Measurements from ENCODE around the gene FBXO31.

Gene FBXO31

DNA sequence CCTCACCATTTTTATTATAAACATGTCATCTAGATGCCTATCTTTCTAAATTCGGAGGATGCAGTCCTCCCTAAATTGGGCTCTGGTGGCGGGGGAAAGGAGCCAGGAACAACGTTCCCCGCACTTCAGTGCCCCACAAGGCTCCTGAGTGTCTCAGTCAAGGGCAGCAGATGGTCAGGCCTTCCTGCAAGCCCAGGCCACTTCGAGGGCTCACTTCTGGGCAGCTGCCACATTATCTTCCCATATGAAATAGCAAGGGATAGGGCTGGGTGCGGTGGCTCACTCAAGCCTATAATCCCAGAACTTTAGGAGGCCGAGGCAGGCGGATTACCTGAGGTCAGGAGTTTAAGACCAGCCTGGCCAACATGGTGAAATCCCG, 32.3 kb downstream of the FBXO31 start:
- TF ChIP-seq, protein P1, sequence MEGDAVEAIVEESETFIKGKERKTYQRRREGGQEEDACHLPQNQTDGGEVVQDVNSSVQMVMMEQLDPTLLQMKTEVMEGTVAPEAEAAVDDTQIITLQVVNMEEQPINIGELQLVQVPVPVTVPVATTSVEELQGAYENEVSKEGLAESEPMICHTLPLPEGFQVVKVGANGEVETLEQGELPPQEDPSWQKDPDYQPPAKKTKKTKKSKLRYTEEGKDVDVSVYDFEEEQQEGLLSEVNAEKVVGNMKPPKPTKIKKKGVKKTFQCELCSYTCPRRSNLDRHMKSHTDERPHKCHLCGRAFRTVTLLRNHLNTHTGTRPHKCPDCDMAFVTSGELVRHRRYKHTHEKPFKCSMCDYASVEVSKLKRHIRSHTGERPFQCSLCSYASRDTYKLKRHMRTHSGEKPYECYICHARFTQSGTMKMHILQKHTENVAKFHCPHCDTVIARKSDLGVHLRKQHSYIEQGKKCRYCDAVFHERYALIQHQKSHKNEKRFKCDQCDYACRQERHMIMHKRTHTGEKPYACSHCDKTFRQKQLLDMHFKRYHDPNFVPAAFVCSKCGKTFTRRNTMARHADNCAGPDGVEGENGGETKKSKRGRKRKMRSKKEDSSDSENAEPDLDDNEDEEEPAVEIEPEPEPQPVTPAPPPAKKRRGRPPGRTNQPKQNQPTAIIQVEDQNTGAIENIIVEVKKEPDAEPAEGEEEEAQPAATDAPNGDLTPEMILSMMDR (IDR thresholded peaks at IDR 0.05; ENCODE audit: low read length, missing control alignments): no peak

DNA sequence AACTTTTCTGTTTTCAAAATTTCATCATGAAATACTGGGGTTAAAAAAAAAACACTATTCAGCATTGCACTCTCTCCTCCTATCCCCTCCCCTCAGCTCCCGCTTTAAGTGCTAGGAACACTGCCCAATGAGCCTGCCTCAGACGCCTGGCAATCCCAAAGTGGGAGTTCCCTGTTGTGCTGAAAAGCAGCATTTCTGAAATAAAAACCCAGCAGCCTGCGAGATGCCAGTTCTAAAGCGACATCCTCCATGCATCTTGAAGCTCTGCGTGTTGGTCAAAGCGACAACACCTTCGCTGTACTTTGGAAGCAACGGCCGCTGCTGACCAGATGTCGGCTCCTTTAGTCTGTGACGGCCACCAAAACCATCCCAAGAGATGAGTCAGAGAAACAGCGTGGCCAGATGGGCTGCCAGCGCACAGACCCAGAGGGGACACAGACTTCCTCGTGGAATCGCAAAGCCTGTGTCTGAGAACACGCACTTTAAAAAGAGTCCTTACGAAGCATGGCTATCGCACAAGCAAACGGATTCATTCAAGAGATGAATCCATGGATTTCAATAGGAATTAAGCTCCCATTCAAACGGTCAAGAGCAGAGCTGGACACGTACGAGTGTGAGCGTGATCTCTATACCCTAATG, 32.8 kb downstream of the FBXO31 start:
- peak; percentile 18 for DNase-seq (ENCODE audit: low read depth)
- TF ChIP-seq, protein P1 (IDR thresholded peaks at IDR 0.05; ENCODE audit: low read length, missing control alignments): no peak
- H3K4me3 ChIP-seq (replicated peaks; ENCODE audit: low read depth, low read length): no peak overlapping the region

More for the DNA sequence above, 32.3 kb downstream of the FBXO31 start:
- H3K4me3 ChIP-seq (replicated peaks; ENCODE audit: low read depth, low read length): no peak overlapping the region
- DNase-seq (ENCODE audit: low read depth): no peak

DNA sequence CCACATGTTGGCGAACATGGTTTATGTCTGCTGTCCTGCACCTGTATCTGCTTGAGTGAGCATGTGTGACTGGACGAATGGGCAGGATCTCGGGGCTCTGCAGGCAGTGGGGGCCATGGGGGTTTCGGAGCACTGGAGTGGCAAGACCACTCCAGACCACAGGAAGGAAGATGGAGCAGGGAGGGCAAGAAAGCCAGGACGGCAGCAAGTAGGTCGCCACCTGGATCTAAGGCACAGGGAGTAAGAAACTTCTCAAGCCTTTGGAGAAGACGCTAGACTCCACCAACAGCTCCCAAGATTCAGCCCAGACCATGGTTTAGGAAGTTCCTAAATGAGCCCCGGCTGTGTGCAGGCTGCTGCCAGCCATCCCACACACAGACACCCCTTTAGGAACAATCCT, 33.5 kb downstream of the FBXO31 start:
- TF ChIP-seq, protein P1 (IDR thresholded peaks at IDR 0.05; ENCODE audit: low read length, missing control alignments): no peak
- no peak overlapping the region for H3K4me3 ChIP-seq (replicated peaks; ENCODE audit: low read depth, low read length)

DNA sequence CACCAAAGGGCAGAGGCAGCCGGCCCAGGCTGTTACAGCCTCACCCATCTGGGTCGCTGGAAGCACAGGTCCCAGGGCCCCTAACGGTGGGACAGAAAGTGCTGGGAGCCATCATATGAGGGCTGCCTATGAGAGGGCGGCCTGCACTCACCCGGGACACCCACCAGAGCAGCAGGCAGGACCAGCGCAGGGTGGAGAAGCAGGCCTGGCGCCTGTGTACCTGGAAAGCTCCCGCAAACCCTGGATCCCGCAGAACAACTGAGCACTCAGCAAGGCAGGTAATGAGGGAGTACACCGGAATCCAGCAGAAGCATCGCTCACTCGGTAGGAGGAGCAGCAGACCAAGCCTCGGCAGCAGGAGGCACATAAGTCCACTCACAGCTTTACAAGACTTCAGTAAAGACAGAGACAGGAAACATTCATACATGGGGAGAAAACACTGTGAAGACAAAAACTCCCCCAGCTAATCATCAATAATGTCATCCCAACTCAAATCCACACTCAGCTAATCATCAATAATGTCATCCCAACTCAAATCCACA, 34.9 kb downstream of the FBXO31 start:
- DNase-seq (ENCODE audit: low read depth): no peak
- H3K4me3 ChIP-seq (replicated peaks; ENCODE audit: low read depth, low read length): no peak overlapping the region
- TF ChIP-seq, protein P1 (IDR thresholded peaks at IDR 0.05; ENCODE audit: low read length, missing control alignments): no peak

More for the DNA sequence above, 33.5 kb downstream of the FBXO31 start:
- DNase-seq (ENCODE audit: low read depth): no peak

DNA sequence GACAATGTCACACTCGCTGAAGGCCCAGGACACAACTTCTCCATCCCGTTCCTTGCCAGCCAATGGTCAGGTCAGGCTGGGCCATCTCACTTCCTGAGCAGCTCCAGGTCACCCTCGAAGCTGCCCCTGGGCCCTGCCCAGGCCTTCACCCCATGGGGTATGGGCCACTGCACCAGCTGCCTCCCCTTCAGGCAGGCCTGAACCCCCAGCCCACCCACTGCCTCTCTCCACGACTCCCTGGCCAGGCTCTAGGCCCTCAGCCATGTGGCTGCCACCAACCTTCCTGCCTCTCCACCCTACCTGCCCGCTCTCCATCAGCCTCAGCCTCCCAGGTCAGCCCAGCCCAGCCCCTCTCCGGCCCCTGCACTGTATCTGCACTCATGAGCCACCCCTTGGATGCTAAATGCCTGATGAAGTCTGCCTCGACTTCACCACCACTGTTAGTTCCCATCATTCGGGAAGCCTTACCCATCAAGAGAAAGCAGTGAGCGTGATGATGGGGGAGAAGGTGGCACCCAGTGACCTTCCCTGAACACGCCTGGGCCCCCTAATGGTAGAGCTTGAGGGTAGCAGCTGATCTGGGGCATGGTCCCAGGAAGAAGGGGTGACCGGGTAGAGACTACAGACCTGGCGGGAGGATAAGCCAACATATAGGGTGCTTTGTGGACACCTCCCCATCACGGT, 35.5 kb downstream of the FBXO31 start:
- no peak for DNase-seq (ENCODE audit: low read depth)
- no peak overlapping the region for H3K4me3 ChIP-seq (replicated peaks; ENCODE audit: low read depth, low read length)
- TF ChIP-seq, protein P1 (IDR thresholded peaks at IDR 0.05; ENCODE audit: low read length, missing control alignments): no peak

DNA sequence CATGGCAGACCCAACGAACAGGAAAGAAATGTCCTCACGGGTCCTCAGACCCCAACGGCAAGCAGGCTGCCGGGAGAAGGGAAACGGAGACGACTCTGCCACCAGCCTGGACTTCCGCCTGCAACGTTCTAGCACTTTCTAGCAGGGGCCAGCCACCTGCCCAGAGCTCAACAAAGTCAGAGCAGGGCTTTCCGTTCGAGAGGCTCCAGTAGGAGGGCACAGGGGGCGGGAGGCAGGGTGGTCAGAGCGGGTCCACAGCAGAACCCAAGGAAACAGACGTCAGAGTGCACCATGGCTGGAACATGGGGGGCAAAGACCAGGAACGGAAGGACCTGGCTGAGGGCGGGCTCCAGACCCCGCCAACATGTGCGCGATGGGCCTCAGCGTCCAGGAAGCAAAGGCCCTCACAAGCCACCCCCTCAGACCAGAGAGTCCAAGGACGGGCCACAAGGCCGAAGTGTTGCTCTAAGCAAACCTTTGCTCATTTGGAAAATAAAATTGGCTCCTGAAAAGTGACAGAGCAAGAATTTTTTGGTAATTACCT, 37.0 kb downstream of the FBXO31 start:
- TF ChIP-seq, protein P1 (IDR thresholded peaks at IDR 0.05; ENCODE audit: low read length, missing control alignments): no peak
- no peak for DNase-seq (ENCODE audit: low read depth)

More for the DNA sequence above, 37.0 kb downstream of the FBXO31 start:
- H3K4me3 ChIP-seq (replicated peaks; ENCODE audit: low read depth, low read length): no peak overlapping the region
